Gastrocnemius medialis (tissue), 4 donors: Measurements from ENCODE around the gene DNMBP. TPM values are rescaled to one million over a fixed set of nuclear protein-coding genes. Genes with fewer than 3 reads are reported as not detected.
"Not testable (repeated sequence)": the region's sequence is repeated elsewhere in the genome, so short reads cannot be mapped to it uniquely, and the experiment has no call there.

Source experiments
- ATAC-seq, 2 donors: fragments of 150-250 bp; one replicate each; pipeline ENCODE4 v1.9.1; 2016
- DNase-seq, 2 donors: peaks; one replicate each; pipeline ENCODE4 v3.0.0-alpha.2; 2019
- H3K27ac ChIP-seq, 4 donors: fragments of 200-600 bp; sonication (generic); 1 replicate in 1 of 4; 2 replicates in 3 of 4; pipeline ENCODE4 v1.5.1; 2016 to 2018; ENCODE audit warnings: mild to moderate bottlenecking in 2 of 4, moderate library complexity in 1 of 4
- H3K27me3 ChIP-seq, 3 donors: fragments of 200-600 bp; sonication (generic) in 2 of 3; 1 replicate in 1 of 3; 2 replicates in 2 of 3; pipeline versions ENCODE4 v1.5.1 to v1.6.0; 2016 to 2019; ENCODE audit warnings: mild to moderate bottlenecking in 1 of 3, moderate library complexity in 1 of 3
- H3K36me3 ChIP-seq, 2 donors: fragments of 200-600 bp; sonication (generic) in 1 of 2; one replicate each; pipeline ENCODE4 v1.5.1; 2017 to 2018
- H3K4me1 ChIP-seq, 2 donors: fragments of 200-600 bp; sonication (generic) in 1 of 2; one replicate each; pipeline ENCODE4 v1.5.1; 2016 to 2017; ENCODE audit warnings: mild to moderate bottlenecking in 2 of 2
- H3K4me3 ChIP-seq, 4 donors: fragments of 200-600 bp; sonication (generic) in 3 of 4; 1 replicate in 1 of 4; 2 replicates in 3 of 4; pipeline ENCODE4 v1.5.1; 2016 to 2019; ENCODE audit warnings: mild to moderate bottlenecking in 2 of 4
- H3K9me3 ChIP-seq, 3 donors: fragments of 200-600 bp; sonication (generic) in 2 of 3; 1 replicate in 1 of 3; 2 replicates in 2 of 3; pipeline ENCODE4 v1.5.1; 2016 to 2019
- POLR2A ChIP-seq, 2 donors: fragments of 450-650 bp; IDR thresholded peaks; one replicate each; pipeline ENCODE4 v1.6.1; 2017; ENCODE audit warnings: antibody characterized with exemption in 2 of 2, mild to moderate bottlenecking in 2 of 2, moderate library complexity in 2 of 2
- in situ Hi-C, 4 donors: fragments of 200-750 bp; cut with MboI; loops; one replicate each; pipeline versions ENCODE4 v1.15.0 to v1.8.0; 2017; ENCODE audit warnings: low sequenced_read_pairs in 4 of 4
- intact Hi-C: fragments of 100-400 bp; cut with DNase I; formaldehyde crosslinking; loops from one replicate; pipeline ENCODE4 v1.15.1; 2023; ENCODE audit warnings: low total_unique reads
- total RNA-seq, 4 donors: library from RNA; depleted of rRNA; stranded (reverse); fragments of >200 nt; gene quantifications; one replicate each; pipeline versions ENCODE4 v1.1.0 to v1.2.3, GENCODE V29; 2016
- TF ChIP-seq, protein P1 (sequence below), 5 experiments: fragments of 450-650 bp in 3 of 5; fragments of 200-600 bp in 2 of 5; sonication (generic) in 2 of 5; IDR thresholded peaks in 4 of 5; conservative IDR thresholded peaks in 1 of 5; 1 replicate in 4 of 5; 2 replicates in 1 of 5; pipeline ENCODE4 v1.5.1; 2016 to 2019; ENCODE audit warnings: antibody characterized with exemption in 5 of 5, mild to moderate bottlenecking in 3 of 5, moderate library complexity in 3 of 5

The DNMBP gene
- total RNA-seq, 4 donors from 2014 or later = 9.5 to 22.5 (median 15.0) TPM

DNA sequence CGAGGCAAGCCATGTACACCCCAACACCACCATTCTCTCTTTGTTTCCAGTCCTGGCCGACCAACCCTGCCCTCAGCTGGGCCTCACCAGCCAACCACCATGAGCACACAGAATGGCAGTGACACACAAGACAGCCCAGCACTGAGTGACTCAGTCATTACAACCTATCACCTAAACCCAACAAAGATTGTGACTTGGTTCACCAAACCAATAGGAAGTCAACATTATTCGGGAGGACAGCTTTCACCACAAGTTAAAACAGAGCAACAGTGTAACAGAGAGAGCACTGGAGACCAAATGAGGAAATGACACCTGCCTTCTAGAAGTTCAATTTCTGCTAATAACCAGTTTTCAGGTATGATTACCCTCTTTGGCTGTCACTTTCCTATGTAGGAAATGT is 72.1 kb downstream of the DNMBP start:
- Histone ChIP-seq H3K9me3 (no peaks in the 10 kb centered on the region), H3K27me3 (no peaks in the 10 kb centered on the region), H3K4me1 (peaks cover 1 to 8% of the 10 kb centered on the region in 2 donors), H3K27ac (no peak overlapping the region), H3K36me3 (no peaks in the 10 kb centered on the region), H3K4me3 (no peak overlapping the region)
- intact Hi-C loops = no loop called here
- no peak for TF ChIP-seq POLR2A (IDR thresholded peaks at IDR 0.05)
- TF ChIP-seq, protein P1, sequence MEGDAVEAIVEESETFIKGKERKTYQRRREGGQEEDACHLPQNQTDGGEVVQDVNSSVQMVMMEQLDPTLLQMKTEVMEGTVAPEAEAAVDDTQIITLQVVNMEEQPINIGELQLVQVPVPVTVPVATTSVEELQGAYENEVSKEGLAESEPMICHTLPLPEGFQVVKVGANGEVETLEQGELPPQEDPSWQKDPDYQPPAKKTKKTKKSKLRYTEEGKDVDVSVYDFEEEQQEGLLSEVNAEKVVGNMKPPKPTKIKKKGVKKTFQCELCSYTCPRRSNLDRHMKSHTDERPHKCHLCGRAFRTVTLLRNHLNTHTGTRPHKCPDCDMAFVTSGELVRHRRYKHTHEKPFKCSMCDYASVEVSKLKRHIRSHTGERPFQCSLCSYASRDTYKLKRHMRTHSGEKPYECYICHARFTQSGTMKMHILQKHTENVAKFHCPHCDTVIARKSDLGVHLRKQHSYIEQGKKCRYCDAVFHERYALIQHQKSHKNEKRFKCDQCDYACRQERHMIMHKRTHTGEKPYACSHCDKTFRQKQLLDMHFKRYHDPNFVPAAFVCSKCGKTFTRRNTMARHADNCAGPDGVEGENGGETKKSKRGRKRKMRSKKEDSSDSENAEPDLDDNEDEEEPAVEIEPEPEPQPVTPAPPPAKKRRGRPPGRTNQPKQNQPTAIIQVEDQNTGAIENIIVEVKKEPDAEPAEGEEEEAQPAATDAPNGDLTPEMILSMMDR (IDR thresholded peaks at IDR 0.05 in 4 of 5, conservative IDR thresholded peaks at IDR 0.05 in 1 of 5) = no peak
- no peak for DNase-seq
- in situ Hi-C loops = no loop called here
- no peak for ATAC-seq

DNA sequence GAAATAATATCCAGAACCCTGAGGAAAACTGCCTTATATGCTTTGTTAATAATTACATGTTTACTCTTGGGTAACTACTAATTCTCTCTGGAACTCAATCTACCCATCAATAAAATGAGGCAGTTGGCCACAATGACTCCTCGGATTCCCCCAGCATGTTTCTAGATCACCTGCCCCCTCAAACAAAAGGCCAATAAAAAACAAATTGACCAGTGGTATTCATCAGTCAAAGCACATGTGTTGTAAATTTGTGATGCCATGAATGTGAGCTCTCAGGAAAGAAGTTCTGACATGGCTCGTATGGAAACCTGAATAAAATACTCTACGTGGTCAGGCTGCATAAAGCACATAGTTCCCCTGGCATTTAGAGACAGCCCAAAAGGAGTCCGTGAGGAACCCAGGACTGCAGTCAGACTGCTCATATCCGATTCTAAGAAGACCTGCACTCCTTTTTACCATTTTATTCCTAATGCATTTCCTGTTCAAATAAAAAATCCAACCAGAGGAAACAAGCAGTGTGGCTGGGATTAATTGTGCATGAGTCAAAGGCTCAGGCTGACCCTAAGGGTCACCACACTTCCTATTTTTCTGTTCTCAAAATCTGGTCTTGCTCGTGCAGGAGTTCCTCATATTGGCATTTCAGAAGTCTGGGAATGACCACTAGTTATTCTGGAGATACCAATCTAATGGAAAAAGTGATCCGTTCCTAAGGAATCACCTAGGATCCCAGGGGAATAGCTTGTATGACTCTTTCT is 77.4 kb downstream of the DNMBP start:
- in situ Hi-C loops, H3K4me3 ChIP-seq, intact Hi-C loops, H3K36me3 ChIP-seq, H3K27me3 ChIP-seq, H3K9me3 ChIP-seq, DNase-seq: not testable (repeated sequence)
- H3K27ac ChIP-seq = peak overlapping the region in 1 of 4 donors; percentile 39
- ATAC-seq = peak in 1 of 2 donors; percentile 33
- peaks cover 4 to 24% of the 10 kb centered on the region in 2 donors for H3K4me1 ChIP-seq

DNA sequence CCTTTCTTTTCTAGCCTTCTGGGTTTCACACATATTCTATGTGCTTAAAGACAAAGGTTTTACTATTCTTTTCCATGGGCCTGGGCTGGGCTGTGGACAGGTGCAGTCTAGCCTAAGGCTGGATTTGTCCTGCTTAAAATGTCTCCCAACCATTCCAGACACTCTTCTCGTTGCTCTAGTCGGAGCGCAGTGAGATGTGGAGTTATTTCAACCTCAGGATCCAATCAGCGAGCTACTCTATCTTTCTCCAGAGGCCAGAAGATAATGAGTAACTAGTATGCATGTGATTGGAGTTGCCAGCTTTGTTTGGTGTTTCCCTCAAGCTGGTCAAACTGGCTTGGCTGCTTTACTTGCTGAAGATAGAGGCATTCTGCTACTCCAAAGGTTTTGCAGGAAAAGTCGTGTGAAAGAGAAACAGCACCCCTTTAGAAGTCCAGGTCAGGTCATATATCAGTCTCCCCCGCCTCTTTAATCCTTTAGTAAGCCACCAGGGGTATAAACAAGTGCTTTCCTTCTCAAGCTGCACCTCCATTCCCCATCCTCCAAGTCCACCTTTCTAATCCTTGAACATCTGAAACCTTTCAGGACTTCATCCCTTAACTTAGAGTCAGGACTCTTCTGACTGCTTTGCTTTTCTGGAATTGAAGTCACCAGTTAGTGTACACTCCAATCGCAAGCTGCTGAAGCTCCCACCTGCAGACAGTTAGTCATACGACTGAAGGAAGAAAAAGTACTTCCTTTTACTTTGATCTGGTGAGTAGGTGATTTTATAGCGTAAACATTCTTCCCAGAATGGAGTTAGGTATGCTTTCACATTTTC is 78.8 kb downstream of the DNMBP start:
- Histone ChIP-seq H3K27me3 (no peaks in the 10 kb centered on the region), H3K36me3 (no peaks in the 10 kb centered on the region), H3K27ac (no peak overlapping the region), H3K4me1 (peaks cover 17 to 38% of the 10 kb centered on the region in 2 donors), H3K9me3 (no peaks in the 10 kb centered on the region), H3K4me3 (no peak overlapping the region)
- ATAC-seq (no peak), DNase-seq (no peak)
- TF ChIP-seq, protein P1 (IDR thresholded peaks at IDR 0.05 in 4 of 5, conservative IDR thresholded peaks at IDR 0.05 in 1 of 5) = no peak
- no peak for TF ChIP-seq POLR2A (IDR thresholded peaks at IDR 0.05)
- intact Hi-C loops = no loop called here
- in situ Hi-C loops = no loop called here

DNA sequence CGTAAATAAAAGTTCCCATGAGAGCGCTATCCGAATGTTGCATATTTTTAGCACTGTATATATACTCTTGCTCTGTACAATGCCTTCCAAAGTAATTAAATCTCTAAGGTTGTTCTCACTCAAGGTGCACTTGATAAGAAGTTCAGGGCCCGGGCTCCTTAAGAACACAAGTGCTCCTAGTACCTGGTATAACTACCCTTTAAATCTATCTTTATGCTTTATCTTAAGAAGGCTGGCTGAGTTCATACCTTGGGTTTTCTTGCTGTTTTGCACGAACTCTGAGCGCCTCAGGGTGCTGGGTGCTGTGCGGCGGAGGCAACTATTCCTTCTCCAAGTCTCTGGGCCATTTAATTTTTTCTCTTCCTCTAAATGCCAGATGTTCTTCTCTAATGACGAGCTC is 80.4 kb downstream of the DNMBP start:
- Histone ChIP-seq H3K9me3 (no peaks in the 10 kb centered on the region), H3K27ac (no peak overlapping the region), H3K4me3 (no peak overlapping the region), H3K27me3 (no peaks in the 10 kb centered on the region), H3K36me3 (no peaks in the 10 kb centered on the region), H3K4me1 (peaks cover 30 to 50% of the 10 kb centered on the region in 2 donors)
- intact Hi-C loops (no loop called here), in situ Hi-C loops (no loop called here)
- ATAC-seq = no peak
- DNase-seq = no peak
- TF ChIP-seq, protein P1 (IDR thresholded peaks at IDR 0.05 in 4 of 5, conservative IDR thresholded peaks at IDR 0.05 in 1 of 5) = no peak
- no peak for TF ChIP-seq POLR2A (IDR thresholded peaks at IDR 0.05)

DNA sequence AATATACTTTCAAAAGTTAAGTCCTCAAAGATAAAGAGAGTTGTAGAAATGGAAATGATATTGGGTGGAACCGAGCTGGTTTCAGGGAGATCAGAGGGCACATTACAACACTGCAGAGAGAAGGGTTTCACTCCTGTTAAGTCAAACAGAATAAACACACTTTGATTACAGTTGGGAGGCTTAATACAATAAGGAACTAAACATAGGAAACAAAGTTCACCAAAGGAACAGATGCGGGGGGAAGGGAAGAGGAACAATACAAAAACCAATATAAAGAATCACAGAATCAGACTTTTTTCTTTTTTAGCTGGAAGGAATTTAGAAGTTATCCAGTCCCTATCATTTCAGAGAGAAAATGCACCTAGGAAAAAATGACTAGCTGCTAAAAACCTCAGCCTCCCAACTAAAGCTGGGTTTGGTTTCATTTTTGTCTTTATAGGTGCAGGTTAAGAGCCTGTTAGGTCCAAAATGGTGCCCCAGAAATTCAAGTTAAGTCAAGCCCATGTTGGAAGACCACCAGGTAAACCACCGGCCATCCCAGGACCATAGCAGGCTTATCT is 81.9 kb downstream of the DNMBP start:
- no peak for ATAC-seq
- TF ChIP-seq POLR2A (IDR thresholded peaks at IDR 0.05) = no peak
- TF ChIP-seq, protein P1 (IDR thresholded peaks at IDR 0.05 in 4 of 5, conservative IDR thresholded peaks at IDR 0.05 in 1 of 5) = no peak
- H3K4me1 ChIP-seq = peaks cover 30 to 50% of the 10 kb centered on the region in 2 donors

More for the DNA sequence above, 81.9 kb downstream of the DNMBP start:
- DNase-seq = no peak
- in situ Hi-C loops (no loop called here), intact Hi-C loops (no loop called here)
- no peaks in the 10 kb centered on the region for H3K36me3 ChIP-seq
- H3K27me3 ChIP-seq = no peaks in the 10 kb centered on the region
- H3K27ac ChIP-seq = peak overlapping the region in 3 of 4 donors; percentile 15 to 42 (median 42)
- peak overlapping the region in 1 of 4 donors; percentile 6 for H3K4me3 ChIP-seq
- no peaks in the 10 kb centered on the region for H3K9me3 ChIP-seq
